Erythroblast (primary cell): Measurements from ENCODE around the gene TMEM237.

Experiments
- GATA1 ChIP-seq: IDR thresholded peaks from 2 replicates; pipeline ENCODE4 v1.6.1; 2011; ENCODE audit warnings: low read depth, mild to moderate bottlenecking, control low read depth, low read length, moderate library complexity
- POLR2A ChIP-seq: IDR thresholded peaks from 2 replicates; pipeline ENCODE4 v1.6.1; 2011; ENCODE audit warnings: mild to moderate bottlenecking, low read length

- no peak for TF ChIP-seq POLR2A
- no peak for TF ChIP-seq GATA1
Observed at GRCh38 chr2:201654616-201655384, 11.5 kb upstream of the TMEM237 start.
